H1 (cell line): ENCODE data around the gene PROP1. TPM values are rescaled to one million over a fixed set of nuclear protein-coding genes. Genes with fewer than 3 reads are reported as not detected.

Experiments used
- CTCF ChIA-PET: fragments of 300-600 bp; sonication (Branson Sonifier 250); formaldehyde crosslinking; loops from one replicate; lab custom pipeline; 2021; ENCODE audit not compliant: partially characterized antibody; lab: Charles Lee
- POLR2A ChIA-PET: fragments of 300-600 bp; sonication (Branson Sonifier 250); formaldehyde crosslinking; loops from one replicate; lab custom pipeline; 2021; ENCODE audit warnings: inconsistent platforms; ENCODE audit not compliant: partially characterized antibody; lab: Charles Lee
- DNase-seq, 2 experiments: peaks; one replicate each; pipeline versions ENCODE4 v3.0.0 to v3.0.0-alpha.2; 2010 to 2022; ENCODE audit warnings: low spot score in 2 of 2, low read depth in 1 of 2, mixed read lengths in 1 of 2
- FAIRE-seq: peaks from 2 replicates; lab custom pipeline; 2011; peaks lifted over from hg19 to GRCh38; lab: Jason Lieb, UNC
- H2AFZ ChIP-seq: 2 replicates; pipeline ENCODE4 v1.8.1; 2012; ENCODE audit warnings: low read length, inconsistent platforms
- H2AK5ac ChIP-seq: 2 replicates; pipeline ENCODE4 v1.6.1; 2013; ENCODE audit warnings: low read depth, low read length
- H2BK120ac ChIP-seq: replicated peaks from 2 replicates; pipeline ENCODE3; 2013; ENCODE audit warnings: low read depth, low read length, inconsistent platforms
- H2BK12ac ChIP-seq: 2 replicates; pipeline ENCODE4 v1.6.1; 2013; ENCODE audit warnings: low read depth, low read length
- H2BK15ac ChIP-seq: 2 replicates; pipeline ENCODE4 v1.6.1; 2013; ENCODE audit warnings: low read length
- H2BK20ac ChIP-seq: 2 replicates; pipeline ENCODE4 v1.6.1; 2013; ENCODE audit warnings: low read length
- H2BK5ac ChIP-seq: 2 replicates; pipeline ENCODE4 v1.6.1; 2013; ENCODE audit warnings: low read depth, low read length
- H3K14ac ChIP-seq: 2 replicates; pipeline ENCODE4 v1.6.1; 2013; ENCODE audit warnings: inconsistent platforms; ENCODE audit not compliant: insufficient read length
- H3K18ac ChIP-seq: 2 replicates; pipeline ENCODE4 v1.6.1; 2013; ENCODE audit warnings: low read length; ENCODE audit errors: extremely low read depth
- H3K23ac ChIP-seq: 2 replicates; pipeline ENCODE4 v1.6.1; 2013; ENCODE audit warnings: inconsistent platforms; ENCODE audit not compliant: insufficient read length
- H3K23me2 ChIP-seq: 2 replicates; pipeline ENCODE4 v1.6.1; 2013; ENCODE audit warnings: low read depth, low read length
- H3K27ac ChIP-seq: 2 replicates; pipeline ENCODE4 v1.6.1; 2011; ENCODE audit warnings: low read depth, low read length, inconsistent platforms
- H3K27me3 ChIP-seq, 4 experiments: replicated peaks in 1 of 4; 1 replicate in 1 of 4; 2 replicates in 3 of 4; pipeline versions ENCODE4 v1.6.1 to v1.8.1; 2011 to 2013; ENCODE audit warnings: low read length in 3 of 4, mild to moderate bottlenecking in 3 of 4, inconsistent platforms in 2 of 4, mixed read lengths in 2 of 4, moderate library complexity in 1 of 4; ENCODE audit not compliant: control insufficient read depth in 3 of 4, insufficient read depth in 3 of 4; ENCODE audit errors: extremely low read depth in 1 of 4
- H3K36me3 ChIP-seq, 4 experiments: 2 replicates each; pipeline versions ENCODE4 v1.6.1 to v1.8.1; 2011 to 2013; ENCODE audit warnings: mild to moderate bottlenecking in 4 of 4, low read length in 3 of 4, moderate library complexity in 2 of 4, control low read depth in 1 of 4, inconsistent platforms in 1 of 4; ENCODE audit not compliant: insufficient read depth in 4 of 4, control insufficient read depth in 2 of 4
- H3K4ac ChIP-seq: replicated peaks from 2 replicates; pipeline ENCODE3; 2013; ENCODE audit warnings: low read length, low read depth, mixed read lengths, inconsistent platforms; ENCODE audit not compliant: insufficient read length
- H3K4me1 ChIP-seq, 4 experiments: replicated peaks in 1 of 4; 1 replicate in 1 of 4; 2 replicates in 3 of 4; pipeline versions ENCODE4 v1.6.1 to v1.8.1; 2011 to 2013; ENCODE audit warnings: low read length in 3 of 4, inconsistent platforms in 2 of 4, mixed read lengths in 1 of 4; ENCODE audit not compliant: insufficient read depth in 4 of 4, control insufficient read depth in 3 of 4
- H3K4me2 ChIP-seq, 2 experiments: 2 replicates each; pipeline versions ENCODE4 v1.6.1 to v1.8.1; 2011 to 2013; ENCODE audit warnings: low read depth in 2 of 2, low read length in 2 of 2, control low read depth in 1 of 2, inconsistent platforms in 1 of 2, mild to moderate bottlenecking in 1 of 2; ENCODE audit not compliant: insufficient read depth in 1 of 2
- H3K4me3 ChIP-seq, 4 experiments: fragments of 200-600, 300-600 bp in 1 of 4; sonication (generic), shearing (Covaris generic), sonication (Bioruptor Twin) in 1 of 4; 2 replicates each; pipeline versions ENCODE4 v1.5.1 to v1.8.1; 2011 to 2016; ENCODE audit warnings: low read length in 4 of 4, low read depth in 3 of 4, control low read depth in 2 of 4, inconsistent platforms in 2 of 4, mild to moderate bottlenecking in 2 of 4, mixed read lengths in 1 of 4, moderate library complexity in 1 of 4; ENCODE audit not compliant: insufficient read depth in 2 of 4; ENCODE audit errors: extremely low read depth in 1 of 4
- H3K56ac ChIP-seq: replicated peaks from 2 replicates; pipeline ENCODE3; 2013; ENCODE audit warnings: low read depth, mild to moderate bottlenecking, mixed read lengths, low read length, inconsistent platforms; ENCODE audit not compliant: insufficient read length
- H3K79me1 ChIP-seq: 2 replicates; pipeline ENCODE4 v1.6.1; 2013; ENCODE audit warnings: low read depth, low read length, control low read depth
- H3K79me2 ChIP-seq, 2 experiments: 2 replicates each; pipeline versions ENCODE4 v1.6.1 to v1.8.1; 2012 to 2013; ENCODE audit warnings: low read length in 2 of 2, mild to moderate bottlenecking in 2 of 2, inconsistent platforms in 1 of 2; ENCODE audit not compliant: insufficient read depth in 2 of 2, control insufficient read depth in 1 of 2
- H3K9ac ChIP-seq, 4 experiments: replicated peaks in 1 of 4; 1 replicate in 1 of 4; 2 replicates in 3 of 4; pipeline versions ENCODE4 v1.6.1 to v1.8.1; 2011 to 2013; ENCODE audit warnings: low read depth in 3 of 4, low read length in 3 of 4, control low read depth in 2 of 4, mild to moderate bottlenecking in 2 of 4, moderate library complexity in 2 of 4, inconsistent platforms in 1 of 4; ENCODE audit errors: extremely low read depth in 1 of 4
- H3K9me3 ChIP-seq, 2 experiments: 2 replicates each; pipeline versions ENCODE4 v1.6.1 to v1.8.1; 2012 to 2013; ENCODE audit warnings: mild to moderate bottlenecking in 2 of 2, moderate library complexity in 2 of 2, control low read depth in 1 of 2, inconsistent platforms in 1 of 2, low read depth in 1 of 2, low read length in 1 of 2, mixed read lengths in 1 of 2; ENCODE audit not compliant: insufficient read depth in 2 of 2
- H4K20me1 ChIP-seq, 2 experiments: replicated peaks in 1 of 2; 2 replicates each; pipeline versions ENCODE3 to v1.8.1; 2011 to 2013; ENCODE audit warnings: inconsistent platforms in 2 of 2, low read length in 2 of 2, mild to moderate bottlenecking in 1 of 2; ENCODE audit not compliant: insufficient read depth in 2 of 2, control insufficient read depth in 1 of 2
- H4K5ac ChIP-seq: 2 replicates; pipeline ENCODE4 v1.6.1; 2013; ENCODE audit warnings: low read length, low read depth, mixed read lengths, inconsistent platforms; ENCODE audit not compliant: insufficient read length
- H4K8ac ChIP-seq: 2 replicates; pipeline ENCODE4 v1.8.0; 2013; ENCODE audit warnings: mild to moderate bottlenecking, moderate library complexity, low read length, inconsistent platforms; ENCODE audit not compliant: insufficient read depth; ENCODE audit errors: extremely low read depth
- H4K91ac ChIP-seq: replicated peaks from 2 replicates; pipeline ENCODE3; 2013; ENCODE audit warnings: low read length, mixed read lengths, inconsistent platforms; ENCODE audit not compliant: insufficient read length
- CBX5 ChIP-seq: fragments of 300-800, 300-1000 bp; sonication (generic); IDR thresholded peaks from 2 replicates; pipeline ENCODE4 v1.7.1; 2016; ENCODE audit warnings: antibody characterized with exemption, low read length, low read depth
- CHD2 ChIP-seq: IDR thresholded peaks from 2 replicates; pipeline ENCODE4 v1.6.1; 2012; ENCODE audit warnings: low read length, improper control_type of control experiment
- CREB1 ChIP-seq: IDR thresholded peaks from 2 replicates; pipeline ENCODE4 v1.6.1; 2012; ENCODE audit warnings: inconsistent platforms
- EP300 ChIP-seq, 2 experiments: IDR thresholded peaks; 1 replicate in 1 of 2; 2 replicates in 1 of 2; pipeline ENCODE4 v1.6.1; 2011 to 2012; ENCODE audit warnings: low read depth in 2 of 2, low read length in 2 of 2, mild to moderate bottlenecking in 2 of 2, borderline replicate concordance in 1 of 2, inconsistent platforms in 1 of 2, moderate library complexity in 1 of 2
- RBBP5 ChIP-seq: IDR thresholded peaks from 2 replicates; pipeline ENCODE4 v1.7.1; 2012; ENCODE audit warnings: low read depth, mild to moderate bottlenecking, inconsistent platforms, low read length, moderate library complexity, borderline replicate concordance
- SAP30 ChIP-seq: fragments of 300-600 bp; sonication (generic); IDR thresholded peaks from 2 replicates; pipeline ENCODE4 v1.7.1; 2012; ENCODE audit warnings: low read length, moderate library complexity, mild to moderate bottlenecking, inconsistent platforms; ENCODE audit not compliant: insufficient read depth, insufficient replicate concordance
- SIN3A ChIP-seq, 2 experiments: IDR thresholded peaks in 1 of 2; conservative IDR thresholded peaks in 1 of 2; 2 replicates each; pipeline ENCODE4 v1.6.1; 2011 to 2012; ENCODE audit warnings: low read length in 2 of 2, improper control_type of control experiment in 1 of 2, low read depth in 1 of 2, mild to moderate bottlenecking in 1 of 2
- SRF ChIP-seq: IDR thresholded peaks from 2 replicates; pipeline ENCODE4 v1.6.1; 2011; ENCODE audit warnings: mild to moderate bottlenecking, low read depth, low read length, moderate library complexity
- USF2 ChIP-seq: IDR thresholded peaks from 2 replicates; pipeline ENCODE4 v1.6.1; 2011; ENCODE audit warnings: low read length, improper control_type of control experiment
- WGBS, 2 experiments: shearing (Covaris generic) in 1 of 2; methylation state at CpG; one replicate each; pipeline versions ENCODE4 v1.1.6 to v1.1.7; 2013 to 2015; ENCODE audit warnings: low lambda C conversion rate in 2 of 2, mixed read lengths in 2 of 2, inconsistent platforms in 1 of 2, low coverage in 1 of 2, missing lambda C conversion rate in 1 of 2; ENCODE audit not compliant: insufficient replicate concordance in 2 of 2, insufficient coverage in 1 of 2, insufficient read length in 1 of 2; ENCODE audit errors: extremely low coverage in 1 of 2, missing lambda C conversion rate in 1 of 2; 5-methylcytosine and 5-hydroxymethylcytosine counted together
- polyA plus RNA-seq, 7 experiments: library from polyadenylated mRNA; depleted of rRNA in 3 of 7; stranded (reverse) in 5 of 7; unstranded in 2 of 7; fragments of >200 nt in 5 of 7; fragments of 200-250 nt in 2 of 7; gene quantifications; 1 replicate in 5 of 7; 2 replicates in 1 of 7; 4 replicates in 1 of 7; pipeline versions ENCODE4 v1.2.1 to v1.2.3, GENCODE V29; 2011 to 2013; ENCODE audit warnings: missing spikeins in 2 of 7, mixed read lengths in 2 of 7
- total RNA-seq: library from RNA; stranded (reverse); fragmentation: NEBNext Ultra II Directional; extraction: Animal tissue kit (Norgen Biotek cat#: 25700); gene quantifications from 2 replicates; pipeline ENCODE4 v1.2.1, GENCODE V29; 2021
- TF ChIP-seq, protein P1 (sequence below): IDR thresholded peaks from 2 replicates; pipeline ENCODE4 v1.6.1; 2012; ENCODE audit warnings: inconsistent platforms
- TF ChIP-seq, protein P2 (sequence below): IDR thresholded peaks from 2 replicates; pipeline ENCODE4 v1.6.1; 2012; ENCODE audit warnings: inconsistent platforms

PROP1 gene
- total and polyA plus RNA-seq, 2 of the 8 experiments (the other 6 are each of a cell fraction or from before 2014, with no cell fraction given) = not detected

DNA sequence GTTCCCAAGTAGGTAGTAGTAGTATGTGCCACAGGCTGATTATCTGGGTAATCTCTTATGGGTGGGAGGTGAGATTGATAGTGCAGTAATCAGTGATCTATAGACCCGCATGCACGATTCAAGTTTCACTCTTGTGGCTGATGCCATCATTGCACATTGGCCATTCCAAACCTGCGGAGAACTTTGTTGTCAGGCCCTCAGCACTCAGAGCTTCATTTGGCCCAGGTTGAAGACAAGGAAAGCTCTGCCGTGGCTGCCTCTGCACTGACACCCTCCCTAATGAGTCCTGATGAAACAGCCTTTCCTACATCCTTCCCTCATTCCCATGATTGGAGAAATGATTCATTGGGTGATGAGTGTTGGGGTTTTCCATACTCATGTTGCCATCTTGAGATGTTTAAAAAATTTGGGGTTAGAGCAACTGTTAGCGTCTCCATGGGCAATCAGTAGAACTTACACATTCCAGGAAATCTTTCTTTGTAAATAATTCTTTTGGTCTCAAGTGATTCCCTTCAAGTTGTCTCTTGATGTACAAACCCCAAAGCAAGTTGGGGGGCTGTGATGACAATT lies 22.9 kb downstream of the PROP1 start:
- POLR2A ChIA-PET = no interaction called here
- 91% methylated on average over 5 of the region's 5 CpGs; no CpG with 5 or more reads in 1 of the 2 experiments for WGBS, 2 experiments
- no peak for TF ChIP-seq SRF
- no peak for TF ChIP-seq RBBP5
- TF ChIP-seq USF2 = no peak
- TF ChIP-seq CREB1 = no peak
- TF ChIP-seq, protein P1, sequence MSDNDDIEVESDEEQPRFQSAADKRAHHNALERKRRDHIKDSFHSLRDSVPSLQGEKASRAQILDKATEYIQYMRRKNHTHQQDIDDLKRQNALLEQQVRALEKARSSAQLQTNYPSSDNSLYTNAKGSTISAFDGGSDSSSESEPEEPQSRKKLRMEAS = no peak
- TF ChIP-seq, protein P2, sequence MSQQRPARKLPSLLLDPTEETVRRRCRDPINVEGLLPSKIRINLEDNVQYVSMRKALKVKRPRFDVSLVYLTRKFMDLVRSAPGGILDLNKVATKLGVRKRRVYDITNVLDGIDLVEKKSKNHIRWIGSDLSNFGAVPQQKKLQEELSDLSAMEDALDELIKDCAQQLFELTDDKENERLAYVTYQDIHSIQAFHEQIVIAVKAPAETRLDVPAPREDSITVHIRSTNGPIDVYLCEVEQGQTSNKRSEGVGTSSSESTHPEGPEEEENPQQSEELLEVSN = no peak
- no peak for TF ChIP-seq CBX5
- no peak for TF ChIP-seq CHD2
- TF ChIP-seq EP300 (IDR thresholded peaks at IDR 0.05; ENCODE audit: borderline replicate concordance in 1 of 2, low read depth in 2 of 2, low read length in 2 of 2) = no peak
- no peak for TF ChIP-seq SAP30
- TF ChIP-seq SIN3A (conservative IDR thresholded peaks at IDR 0.05 in 1 of 2, IDR thresholded peaks at IDR 0.05 in 1 of 2; ENCODE audit: low read depth in 1 of 2, low read length in 2 of 2) = no peak

More for the DNA sequence above, 22.9 kb downstream of the PROP1 start:
- H3K4me3 ChIP-seq = no peak overlapping the region
- no peaks in the 10 kb centered on the region for H3K27me3 ChIP-seq
- H3K9ac ChIP-seq = no peak overlapping the region
- H3K14ac ChIP-seq = no peak overlapping the region
- no peak overlapping the region for H2AFZ ChIP-seq
- no peak overlapping the region for H2AK5ac ChIP-seq
- no peaks in the 10 kb centered on the region for H4K20me1 ChIP-seq
- H3K27ac ChIP-seq = no peak overlapping the region
- H4K8ac ChIP-seq = no peak overlapping the region
- peaks cover 0 to 4% (median 0%) of the 10 kb centered on the region in 4 experiments; a peak in 1 of 8 replicates for H3K36me3 ChIP-seq
- no peak overlapping the region for H3K23ac ChIP-seq
- H3K79me1 ChIP-seq = no peaks in the 10 kb centered on the region
- H3K23me2 ChIP-seq = no peaks in the 10 kb centered on the region; the same call in 1 of the 2 replicates
- H3K4me2 ChIP-seq = no peak overlapping the region
- no peak overlapping the region for H2BK12ac ChIP-seq
- H3K4ac ChIP-seq = no peak overlapping the region
- no peak overlapping the region for H4K5ac ChIP-seq
- DNase-seq = no peak
- no peak overlapping the region for H2BK5ac ChIP-seq
- H4K91ac ChIP-seq = no peak overlapping the region
- CTCF ChIA-PET = interaction anchor here (1.1 to 1.3 kb wide), 2 partner anchors 12 to 147 kb away, joined by 3 to 4 read pairs; no protein-coding TSS in a partner anchor
- H3K9me3 ChIP-seq = peaks cover 3 to 18% of the 10 kb centered on the region in 2 experiments; a peak in 2 of 4 replicates
- no peaks in the 10 kb centered on the region for H3K4me1 ChIP-seq
- H3K18ac ChIP-seq = no peak overlapping the region
- no peak for FAIRE-seq
- no peak overlapping the region for H2BK20ac ChIP-seq
- H3K56ac ChIP-seq = no peak overlapping the region
- no peak overlapping the region for H2BK15ac ChIP-seq
- H2BK120ac ChIP-seq = no peak overlapping the region
- no peaks in the 10 kb centered on the region for H3K79me2 ChIP-seq
